Stomach (tissue), 4 donors: ENCODE data around the gene NFATC2.

ENCODE experiments used
- POLR2A ChIP-seq, 4 donors: fragments of 450-650 bp; IDR thresholded peaks; one replicate each; pipeline ENCODE4 v1.6.1; 2016; ENCODE audit warnings: antibody characterized with exemption in 4 of 4, control low read depth in 2 of 4, mild to moderate bottlenecking in 1 of 4, moderate library complexity in 1 of 4
- POLR2AphosphoS5 ChIP-seq, 3 donors: sonication (generic); formaldehyde crosslinking; IDR thresholded peaks; one replicate each; pipeline ENCODE4 v1.6.1; 2016; ENCODE audit warnings: antibody characterized with exemption in 3 of 3
- TF ChIP-seq, protein P1 (sequence below), 7 experiments: fragments of 450-650 bp in 4 of 7; fragments of 200-600 bp in 3 of 7; sonication (generic) in 3 of 7; IDR thresholded peaks; one replicate each; pipeline ENCODE4 v1.5.1; 2016 to 2019; ENCODE audit warnings: antibody characterized with exemption in 7 of 7, control low read depth in 2 of 7, mild to moderate bottlenecking in 1 of 7

GRCh38 chr20:51489611-51490010 is 52.9 kb downstream of the NFATC2 start:
- TF ChIP-seq, protein P1, sequence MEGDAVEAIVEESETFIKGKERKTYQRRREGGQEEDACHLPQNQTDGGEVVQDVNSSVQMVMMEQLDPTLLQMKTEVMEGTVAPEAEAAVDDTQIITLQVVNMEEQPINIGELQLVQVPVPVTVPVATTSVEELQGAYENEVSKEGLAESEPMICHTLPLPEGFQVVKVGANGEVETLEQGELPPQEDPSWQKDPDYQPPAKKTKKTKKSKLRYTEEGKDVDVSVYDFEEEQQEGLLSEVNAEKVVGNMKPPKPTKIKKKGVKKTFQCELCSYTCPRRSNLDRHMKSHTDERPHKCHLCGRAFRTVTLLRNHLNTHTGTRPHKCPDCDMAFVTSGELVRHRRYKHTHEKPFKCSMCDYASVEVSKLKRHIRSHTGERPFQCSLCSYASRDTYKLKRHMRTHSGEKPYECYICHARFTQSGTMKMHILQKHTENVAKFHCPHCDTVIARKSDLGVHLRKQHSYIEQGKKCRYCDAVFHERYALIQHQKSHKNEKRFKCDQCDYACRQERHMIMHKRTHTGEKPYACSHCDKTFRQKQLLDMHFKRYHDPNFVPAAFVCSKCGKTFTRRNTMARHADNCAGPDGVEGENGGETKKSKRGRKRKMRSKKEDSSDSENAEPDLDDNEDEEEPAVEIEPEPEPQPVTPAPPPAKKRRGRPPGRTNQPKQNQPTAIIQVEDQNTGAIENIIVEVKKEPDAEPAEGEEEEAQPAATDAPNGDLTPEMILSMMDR (IDR thresholded peaks at IDR 0.05) = no peak
- TF ChIP-seq POLR2A (IDR thresholded peaks at IDR 0.05) (no peak), POLR2AphosphoS5 (IDR thresholded peaks at IDR 0.05) (no peak)
